ENCODE results near the gene LTBP1.

- TF ChIP-seq CTCF (IDR thresholded peaks at IDR 0.05) (no peak), POLR2A (IDR thresholded peaks at IDR 0.05) (no peak)
Observed at GRCh38 chr2:33412920-33413319, 466.2 kb downstream of the LTBP1 start.

Measured in lower leg skin (tissue), 3 donors.